ENCODE measurements around the gene DTX3L. TPM values are rescaled to one million over a fixed set of nuclear protein-coding genes. Genes with fewer than 3 reads are reported as not detected.
A peak's percentile ranks its signal among the peaks of the same experiment; 100 is the strongest.

The DTX3L gene
- total and polyA plus RNA-seq, 9 of the 15 experiments (the other 6 are each of a cell fraction or from before 2014, with no cell fraction given), result 2.3 to 6.5 (median 3.0) TPM

GRCh38 chr3:122598556-122598955 is 34.4 kb downstream of the DTX3L start (continued):
- TF ChIP-seq NR4A1 (CRISPR knock-in tag; IDR thresholded peaks at IDR 0.05) (no peak), NR4A1 (tag; IDR thresholded peaks at IDR 0.05) (0 out of 2 replicates have a peak, but pooled peaks have one; percentile 3), ZBTB8A (IDR thresholded peaks at IDR 0.05; ENCODE audit: partially characterized antibody) (no peak), MAZ (CRISPR knock-in tag; conservative IDR thresholded peaks at IDR 0.05 in 1 of 2, IDR thresholded peaks at IDR 0.05 in 1 of 2) (0 out of 4 replicates have a peak, but pooled peaks of 1 of the 2 experiments have one; percentile 28), ZNF224 (CRISPR knock-in tag; IDR thresholded peaks at IDR 0.05) (no peak), OTX1 (CRISPR knock-in tag; IDR thresholded peaks at IDR 0.05) (no peak)

- whole genome bisulfite sequencing (ENCODE audit: insufficient coverage, low coverage, missing lambda C conversion rate), result 0% methylated on average over 5 of the region's 5 CpGs
- DNase-seq (ENCODE audit: extremely low read depth in 1 of 4, low spot score in 3 of 4) (no peak), FAIRE-seq (no peak), ATAC-seq (no peak)
- Histone ChIP-seq H4K20me1 (replicated peaks; ENCODE audit: control insufficient read depth, insufficient read depth, low read length) (no peaks in the 10 kb centered on the region), H3K4me3 (no peak overlapping the region), H3K4me2 (ENCODE audit: insufficient read depth, low read length) (no peak overlapping the region), H3K27ac (ENCODE audit: extremely low read depth, low read depth, low read length) (no peak overlapping the region), H2AFZ (ENCODE audit: low read depth, low read length) (no peak overlapping the region), H3K9me1 (ENCODE audit: control insufficient read depth, insufficient read depth, low read length) (no peaks in the 10 kb centered on the region), H3K9ac (ENCODE audit: insufficient read depth in 1 of 2, low read depth in 2 of 2, low read length in 2 of 2) (no peak overlapping the region), H3K9me3 (replicated peaks; ENCODE audit: control insufficient read depth, insufficient read depth, low read depth, low read length) (no peaks in the 10 kb centered on the region), H3K36me3 (ENCODE audit: control insufficient read depth, insufficient read depth, low read length) (no peaks in the 10 kb centered on the region), H3K4me1 (replicated peaks in 1 of 2; ENCODE audit: control insufficient read depth in 2 of 2, insufficient read depth in 2 of 2, low read length in 2 of 2) (no peaks in the 10 kb centered on the region), H3K79me2 (ENCODE audit: control insufficient read depth, insufficient read depth, low read length) (no peaks in the 10 kb centered on the region), H3K27me3 (ENCODE audit: control insufficient read depth in 2 of 2, insufficient read depth in 2 of 2, low read length in 2 of 2) (no peaks in the 10 kb centered on the region)
- in situ Hi-C loops (cut with MboI) (no loop called here), intact Hi-C loops (cut with micrococcal nuclease) (no loop called here)
- CTCF ChIA-PET (ENCODE audit: low intra/inter-chr PET ratio), result no interaction called here
- POLR2A ChIA-PET, result no interaction called here
- no TSS peak for BruUV-seq (replicated peaks)
- no peak for TF ChIP-seq ZSCAN29 (IDR thresholded peaks at IDR 0.05)
- TF ChIP-seq ZNF280B (CRISPR knock-in tag; IDR thresholded peaks at IDR 0.05), result no peak
- TF ChIP-seq ZNF239 (CRISPR knock-in tag; IDR thresholded peaks at IDR 0.05), result no peak
- TF ChIP-seq MXI1 (IDR thresholded peaks at IDR 0.05; ENCODE audit: low read depth, low read length), result no peak
- no peak for TF ChIP-seq MLLT1 (IDR thresholded peaks at IDR 0.05)
- TF ChIP-seq RHOXF2B (CRISPR knock-in tag; conservative IDR thresholded peaks at IDR 0.05), result no peak
- TF ChIP-seq HDAC1 (IDR thresholded peaks at IDR 0.05), result no peak
- TF ChIP-seq SP2 (IDR thresholded peaks at IDR 0.05; ENCODE audit: extremely low read depth, low read depth, low read length, poor library complexity, severe bottlenecking), result no peak
- no peak for TF ChIP-seq ZNF253 (CRISPR knock-in tag; conservative IDR thresholded peaks at IDR 0.05)
- TF ChIP-seq TSHZ1 (CRISPR knock-in tag; IDR thresholded peaks at IDR 0.05), result no peak
Observed at GRCh38 chr3:122602011-122602710, 38.0 kb downstream of the DTX3L start.

All from K562 (cell line).